T47D (cell line): ENCODE measurements around the gene ANGPTL7.
"Not testable (repeated sequence)": the region's sequence is repeated elsewhere in the genome, so short reads cannot be mapped to it uniquely, and the experiment has no call there.

Experiments used
- DNase-seq, 2 experiments: peaks; one replicate each; pipeline versions ENCODE4 v3.0.0 to v3.0.0-alpha.2; 2011 to 2012; ENCODE audit warnings: low read depth in 1 of 2, low spot score in 1 of 2
- JUND ChIP-seq: IDR thresholded peaks from 2 replicates; pipeline ENCODE4 v1.6.1; 2012; ENCODE audit warnings: low read depth
- in situ Hi-C: cut with HindIII; loops from 2 replicates; pipeline ENCODE4 v1.10.0; 2016; ENCODE audit warnings: low sequenced_read_pairs, low pct_unique_long_range_greater_than_20kb

Gene ANGPTL7

DNA sequence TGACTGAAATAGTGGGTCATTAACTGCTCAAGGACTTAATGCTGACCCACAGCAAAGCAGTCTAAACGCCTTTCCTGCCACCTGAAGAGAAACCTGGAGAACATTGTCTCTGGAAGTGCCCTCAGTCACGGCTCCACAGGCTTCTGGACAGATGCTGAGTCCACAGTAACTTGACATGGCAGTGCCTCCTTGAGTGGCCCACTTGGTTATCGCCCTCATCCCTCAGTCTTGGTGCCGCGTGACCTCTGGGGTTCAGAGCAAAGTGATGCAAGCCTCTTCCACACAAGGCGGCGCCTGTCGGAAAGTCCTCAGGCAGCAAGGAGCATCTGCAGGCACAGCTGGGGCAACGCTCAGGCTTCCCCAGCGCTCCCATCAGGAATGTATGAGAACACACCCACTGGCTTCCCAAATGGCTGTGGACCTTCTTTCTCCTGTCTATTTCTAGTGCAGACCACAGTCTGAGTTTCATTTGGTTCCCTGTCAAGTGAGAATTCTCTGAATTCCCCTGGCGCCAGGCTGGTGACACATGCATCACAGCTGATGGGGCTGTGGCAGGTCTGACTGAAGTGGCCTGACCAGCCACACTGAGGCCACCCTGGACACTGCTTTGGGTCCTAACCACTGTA, 13.0 kb upstream of the ANGPTL7 start:
- no peak for TF ChIP-seq JUND
- no peak for DNase-seq

DNA sequence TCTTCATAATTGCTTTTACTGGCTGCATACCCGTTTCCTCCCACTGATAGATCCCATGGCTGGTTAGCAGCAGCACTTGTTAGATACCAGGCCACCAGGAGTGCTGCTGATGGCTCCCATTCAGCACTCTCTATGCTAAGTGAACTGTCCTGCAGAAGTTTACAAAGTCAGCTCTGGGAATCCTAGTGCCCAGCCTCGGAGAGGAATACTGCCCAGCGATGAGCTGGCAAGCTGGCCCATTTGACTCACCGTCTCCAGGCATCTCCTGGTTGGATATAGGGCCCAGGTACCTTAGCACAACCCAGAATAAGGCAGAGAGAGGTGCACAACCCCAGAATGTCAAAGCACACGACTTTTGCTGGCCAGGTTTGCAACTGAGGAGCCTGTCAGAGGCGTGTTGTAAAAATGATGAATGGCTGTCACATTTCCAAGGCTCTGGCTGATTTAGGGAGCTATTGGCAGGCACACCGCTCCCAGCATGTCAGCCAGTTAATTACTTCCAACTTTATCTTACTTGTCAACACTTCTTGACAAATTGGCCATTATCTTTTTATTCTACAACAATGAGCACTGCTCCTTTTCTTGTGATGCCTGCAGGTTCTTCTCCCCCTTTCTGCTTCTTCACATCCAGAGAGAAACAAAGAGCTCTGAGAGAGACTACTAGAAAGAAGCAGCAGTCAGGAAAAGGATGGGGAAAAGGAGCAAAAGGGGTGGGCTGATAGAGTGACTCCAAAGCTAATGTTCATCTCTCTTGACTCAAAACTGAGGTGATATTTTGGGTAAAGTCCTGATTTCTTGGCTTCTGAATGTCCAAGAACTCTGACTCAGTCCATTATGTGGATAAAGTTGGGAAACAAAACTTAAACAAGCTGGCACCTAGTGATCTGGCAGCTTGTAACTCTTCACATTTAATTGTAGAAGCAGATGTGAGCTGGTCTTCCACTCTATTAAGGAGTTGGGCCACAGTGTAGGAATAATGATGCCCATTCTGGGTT, 10.8 kb upstream of the ANGPTL7 start:
- DNase-seq, result no peak
- in situ Hi-C loops, result no loop called here
- TF ChIP-seq JUND, result no peak

More for the DNA sequence above, 13.0 kb upstream of the ANGPTL7 start:
- in situ Hi-C loops, result no loop called here

DNA sequence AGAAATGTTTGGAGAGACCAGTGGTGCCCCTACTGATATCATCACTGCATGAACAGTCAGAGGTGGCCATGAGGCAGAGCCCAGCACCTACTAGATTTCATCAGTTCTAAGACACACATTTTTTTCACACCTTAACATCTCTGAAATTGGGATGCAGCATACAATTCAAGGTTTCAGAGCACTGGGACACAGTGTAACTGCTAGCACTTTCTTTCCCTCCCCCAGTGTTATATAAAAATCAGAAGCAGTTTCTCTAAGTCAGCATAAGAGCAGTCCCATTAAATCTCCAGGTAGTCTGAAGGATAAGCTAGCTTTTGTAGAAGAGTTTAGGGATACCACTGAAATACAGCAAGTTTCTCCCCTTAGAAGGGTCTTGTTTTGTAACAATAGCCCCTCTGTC, 10.0 kb upstream of the ANGPTL7 start:
- in situ Hi-C loops, result no loop called here
- TF ChIP-seq JUND, result no peak
- no peak for DNase-seq

DNA sequence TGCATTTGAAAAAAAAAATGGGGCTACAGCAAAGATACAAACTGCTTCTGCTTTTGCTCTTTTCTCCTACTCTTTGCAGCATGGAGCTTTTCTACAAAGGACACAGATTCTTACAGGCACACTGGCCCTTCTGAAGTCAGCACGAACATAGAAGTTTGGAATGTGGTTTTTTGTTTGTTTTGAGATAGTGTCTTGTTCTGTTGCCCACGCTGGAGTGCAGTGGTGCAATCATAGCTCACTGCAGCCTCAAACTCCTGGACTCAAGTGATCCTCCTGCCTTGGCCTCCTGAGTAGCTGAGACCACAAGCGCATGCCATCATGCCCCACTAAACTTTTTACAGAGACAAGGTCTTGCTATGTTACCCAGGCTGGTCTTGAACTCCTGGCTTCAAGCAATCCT, 9.4 kb upstream of the ANGPTL7 start:
- peak in 1 of 2 experiments; percentile 10 for DNase-seq
- in situ Hi-C loops, result not testable (repeated sequence)

DNA sequence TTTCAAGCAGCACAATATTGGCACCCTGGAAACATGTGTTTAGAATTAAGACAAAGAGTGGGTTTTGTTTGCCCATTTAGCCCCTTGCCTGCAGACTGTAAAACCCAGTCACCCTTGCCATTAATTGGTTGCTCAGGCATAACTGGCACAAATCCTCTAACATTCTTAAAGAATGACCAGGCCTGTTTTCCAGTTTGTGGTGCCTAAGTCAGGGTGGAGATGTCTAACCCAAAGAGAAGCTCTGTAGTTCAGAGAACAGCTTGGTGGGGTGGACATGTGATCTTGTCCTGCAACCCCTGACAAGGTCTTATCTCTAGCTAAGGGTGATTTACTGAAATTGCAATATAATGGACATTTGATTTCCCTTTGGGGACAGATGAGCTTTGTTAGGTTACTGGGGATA, 8.8 kb upstream of the ANGPTL7 start:
- TF ChIP-seq JUND, result no peak
- in situ Hi-C loops, result no loop called here
- DNase-seq, result no peak

DNA sequence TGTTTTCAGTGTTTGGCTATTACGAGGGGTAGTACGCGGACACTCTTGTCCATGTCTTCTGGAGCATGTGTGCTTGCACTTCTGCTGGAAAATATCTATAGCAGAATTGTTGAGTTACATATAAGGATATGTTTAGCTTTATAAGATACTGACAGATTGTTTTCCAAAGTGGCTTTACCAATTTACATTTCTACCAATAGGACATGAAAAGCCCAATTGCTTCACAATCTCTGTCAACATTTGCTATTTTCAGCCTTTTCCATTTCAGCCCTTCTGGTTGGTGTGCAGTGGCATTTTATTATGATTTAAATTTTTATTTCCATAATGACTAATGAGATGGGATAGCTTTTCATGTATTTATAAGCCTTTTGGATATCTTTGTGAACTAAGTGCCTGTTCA, 6.3 kb upstream of the ANGPTL7 start:
- in situ Hi-C loops, result no loop called here
- no peak for TF ChIP-seq JUND
- no peak for DNase-seq

DNA sequence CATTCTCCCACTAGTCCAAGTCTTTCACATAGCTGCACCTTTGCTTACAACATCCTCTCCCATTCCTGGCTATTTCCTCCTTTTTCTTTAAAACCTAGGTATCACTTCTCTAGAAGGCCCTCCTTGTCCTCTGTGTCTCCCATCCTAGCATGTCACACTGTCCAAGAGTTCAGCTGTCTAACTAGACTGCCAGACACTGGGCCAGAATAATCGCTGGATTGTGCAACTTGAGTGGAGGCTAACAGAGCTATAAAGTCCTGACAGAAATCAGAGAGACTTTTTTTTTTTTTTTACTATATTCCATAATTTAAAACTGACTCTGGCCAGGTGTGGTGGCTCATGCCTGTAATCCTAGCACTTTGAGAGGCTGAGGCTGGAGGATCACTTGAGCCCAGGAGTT, 4.2 kb upstream of the ANGPTL7 start:
- no peak for DNase-seq
- in situ Hi-C loops, result no loop called here
- TF ChIP-seq JUND, result no peak

DNA sequence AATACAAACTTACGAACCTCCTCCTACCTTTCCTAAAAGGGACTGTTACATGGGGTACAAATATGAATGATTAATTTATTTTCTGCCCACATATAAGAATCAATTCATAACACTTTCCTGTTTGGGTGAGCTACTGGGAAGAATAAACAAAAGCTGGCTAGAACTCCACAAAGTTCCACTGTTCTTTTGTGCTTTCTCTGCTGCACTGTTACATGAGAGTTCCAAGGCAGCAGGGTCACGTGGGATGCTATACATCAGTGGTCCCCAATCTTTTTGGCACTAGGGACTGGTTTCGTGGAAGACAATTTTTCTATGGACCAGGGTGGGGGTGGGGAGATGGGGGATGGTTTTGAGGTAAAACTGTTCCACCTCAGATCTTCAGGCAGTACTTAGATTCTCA, 2.2 kb upstream of the ANGPTL7 start:
- in situ Hi-C loops, result no loop called here
- DNase-seq, result no peak
- no peak for TF ChIP-seq JUND

DNA sequence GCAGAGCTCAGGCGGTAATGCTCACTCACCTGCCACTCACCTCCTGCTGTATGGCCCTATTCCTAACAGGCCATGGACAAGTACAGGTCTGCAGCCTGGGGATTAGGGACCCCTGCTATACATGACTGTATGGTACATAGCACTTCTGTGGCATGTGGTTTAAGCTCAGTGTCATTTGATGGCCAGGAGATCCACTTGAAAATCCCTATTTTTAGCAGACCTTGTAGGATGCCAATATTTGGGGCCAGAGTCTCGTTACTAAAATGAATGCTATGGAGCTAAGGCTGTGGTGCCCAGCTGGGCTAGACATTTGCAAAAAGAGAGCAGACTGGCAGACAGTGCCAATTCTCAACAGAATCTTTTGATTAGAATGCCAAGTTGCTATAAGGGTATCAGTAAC, 1.7 kb upstream of the ANGPTL7 start:
- no peak for TF ChIP-seq JUND
- in situ Hi-C loops, result no loop called here
- DNase-seq, result no peak

DNA sequence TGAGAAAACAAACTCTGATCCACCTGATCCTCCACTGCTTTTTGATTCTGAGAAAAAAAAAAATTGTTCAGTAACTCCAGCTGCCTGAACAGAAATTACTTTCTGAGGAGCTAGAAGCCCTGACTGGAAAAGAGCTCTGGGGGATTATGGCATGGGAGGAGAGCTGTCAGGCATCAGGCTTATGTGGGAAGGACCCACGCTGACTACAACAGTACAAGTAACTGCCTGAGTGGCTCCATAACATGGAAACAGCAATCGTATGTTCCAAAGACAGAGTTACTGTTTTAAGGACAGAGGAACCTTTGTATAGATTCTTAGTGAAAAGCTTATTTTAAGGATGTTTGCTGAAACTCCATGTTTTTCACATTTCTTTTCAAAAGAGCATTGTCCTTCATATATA, 1.2 kb upstream of the ANGPTL7 start:
- DNase-seq, result no peak
- in situ Hi-C loops, result no loop called here
- no peak for TF ChIP-seq JUND

DNA sequence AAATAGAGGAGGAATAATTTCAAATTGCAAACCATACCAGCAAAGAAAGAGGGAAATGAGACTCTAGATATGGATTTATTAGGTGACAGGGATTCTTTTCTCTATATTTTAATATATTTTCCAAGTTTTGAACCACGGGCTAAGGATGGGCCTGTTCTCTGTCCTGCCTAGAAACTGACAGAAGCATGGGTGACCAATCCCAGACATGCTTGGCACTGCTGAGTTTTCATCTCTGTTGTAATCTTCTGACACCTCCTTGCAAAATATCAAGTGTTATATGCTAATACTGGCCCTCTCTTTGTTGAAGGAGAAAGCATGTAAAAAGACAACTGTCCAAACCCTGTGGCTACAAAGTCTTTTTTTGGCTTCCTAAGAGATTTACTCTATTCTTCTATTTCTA, 774 bp upstream of the ANGPTL7 start:
- no peak for TF ChIP-seq JUND
- in situ Hi-C loops, result no loop called here
- DNase-seq, result no peak

DNA sequence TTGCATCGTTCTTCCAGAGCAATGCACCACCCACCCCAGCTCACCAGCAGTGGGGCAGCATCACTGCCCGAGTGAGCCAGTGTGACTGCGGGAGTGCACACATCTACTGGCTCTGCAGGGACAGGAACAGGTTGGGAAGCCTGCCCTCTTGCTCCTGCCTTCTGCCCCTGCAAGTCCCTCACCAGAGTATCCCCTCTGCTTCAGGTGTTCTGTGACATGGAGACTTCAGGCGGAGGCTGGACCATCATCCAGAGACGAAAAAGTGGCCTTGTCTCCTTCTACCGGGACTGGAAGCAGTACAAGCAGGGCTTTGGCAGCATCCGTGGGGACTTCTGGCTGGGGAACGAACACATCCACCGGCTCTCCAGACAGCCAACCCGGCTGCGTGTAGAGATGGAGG, 4.2 kb downstream of the ANGPTL7 start:
- DNase-seq, result no peak
- no peak for TF ChIP-seq JUND
- in situ Hi-C loops, result no loop called here

DNA sequence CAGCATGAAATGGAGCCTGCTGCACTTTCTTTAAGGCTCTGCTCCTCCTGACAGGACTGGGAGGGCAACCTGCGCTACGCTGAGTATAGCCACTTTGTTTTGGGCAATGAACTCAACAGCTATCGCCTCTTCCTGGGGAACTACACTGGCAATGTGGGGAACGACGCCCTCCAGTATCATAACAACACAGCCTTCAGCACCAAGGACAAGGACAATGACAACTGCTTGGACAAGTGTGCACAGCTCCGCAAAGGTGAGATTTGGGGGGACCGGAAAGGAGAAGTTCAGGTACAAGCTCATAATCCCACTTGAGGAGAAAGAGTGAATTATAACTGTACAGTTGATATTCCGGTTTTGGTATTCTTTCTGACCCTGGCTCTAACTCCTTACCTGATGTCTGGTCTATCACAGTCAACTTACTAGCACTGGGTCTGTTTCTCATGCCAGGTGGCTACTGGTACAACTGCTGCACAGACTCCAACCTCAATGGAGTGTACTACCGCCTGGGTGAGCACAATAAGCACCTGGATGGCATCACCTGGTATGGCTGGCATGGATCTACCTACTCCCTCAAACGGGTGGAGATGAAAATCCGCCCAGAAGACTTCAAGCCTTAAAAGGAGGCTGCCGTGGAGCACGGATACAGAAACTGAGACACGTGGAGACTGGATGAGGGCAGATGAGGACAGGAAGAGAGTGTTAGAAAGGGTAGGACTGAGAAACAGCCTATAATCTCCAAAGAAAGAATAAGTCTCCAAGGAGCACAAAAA, 5.4 kb downstream of the ANGPTL7 start:
- no peak for TF ChIP-seq JUND
- in situ Hi-C loops, result no loop called here
- no peak for DNase-seq
